Lower lobe of right lung (tissue), 2 donors: ENCODE data around the gene FMN1. TPM values are rescaled to one million over a fixed set of nuclear protein-coding genes. Genes with fewer than 3 reads are reported as not detected.

Source experiments
- ATAC-seq, 2 donors: fragments of 200-7000 bp; cut with Tn5 transposase; one replicate each; pipeline ENCODE4 v1.9.1; 2020 to 2022; ENCODE audit warnings: mild to moderate bottlenecking in 2 of 2, moderate library complexity in 2 of 2
- DNase-seq: peaks from one replicate; pipeline ENCODE4 v3.0.0-alpha.2; 2020
- H3K27ac ChIP-seq: fragments of 200-600 bp; one replicate; pipeline ENCODE4 v1.8.0; 2022
- H3K27me3 ChIP-seq: fragments of 200-600 bp; one replicate; pipeline ENCODE4 v1.8.0; 2022; ENCODE audit warnings: low read depth
- H3K36me3 ChIP-seq: fragments of 200-600 bp; one replicate; pipeline ENCODE4 v1.8.0; 2022; ENCODE audit warnings: mild to moderate bottlenecking
- H3K4me1 ChIP-seq: fragments of 200-600 bp; one replicate; pipeline ENCODE4 v1.8.0; 2022
- H3K4me3 ChIP-seq: fragments of 200-600 bp; one replicate; pipeline ENCODE4 v1.8.0; 2022; ENCODE audit warnings: mild to moderate bottlenecking
- H3K9me3 ChIP-seq: fragments of 200-600 bp; one replicate; pipeline ENCODE4 v1.8.0; 2022
- CTCF ChIP-seq: fragments of 200-600 bp; IDR thresholded peaks from one replicate; pipeline ENCODE4 v1.8.0; 2022; ENCODE audit warnings: antibody characterized with exemption, mild to moderate bottlenecking
- intact Hi-C: fragments of 100-400 bp; cut with DNase I; formaldehyde crosslinking; loops from one replicate; pipeline ENCODE4 v1.11.0; 2022
- total RNA-seq: library from RNA; stranded (reverse); fragmentation: NEBNext Ultra II Directional; extraction: Animal tissue kit (Norgen Biotek cat#: 25700); gene quantifications from one replicate; pipeline ENCODE4 v1.2.1, GENCODE V29; 2021
- donor health status: DM: no; HTN: yes; CAD: no; lungs with severe emphysema.

FMN1 gene
- total RNA-seq, 1 donor from 2014 or later: 38.8 TPM

GRCh38 chr15:32867313-32867626 is 327.2 kb downstream of the FMN1 start:
- peak; percentile 49 for DNase-seq
- H3K9me3 ChIP-seq: no peaks in the 10 kb centered on the region
- no peak overlapping the region for H3K27ac ChIP-seq
- intact Hi-C loops: no loop called here
- no peaks in the 10 kb centered on the region for H3K36me3 ChIP-seq
- no peak overlapping the region for H3K4me3 ChIP-seq
- TF ChIP-seq CTCF: no peak
- ATAC-seq: peak; percentile 74 to 82
- H3K4me1 ChIP-seq: peaks cover 16% of the 10 kb centered on the region
- H3K27me3 ChIP-seq: no peaks in the 10 kb centered on the region

- TF ChIP-seq CTCF: no peak
- ATAC-seq (peak; percentile 66 to 79), DNase-seq (no peak)
- Histone ChIP-seq H3K36me3 (no peaks in the 10 kb centered on the region), H3K27me3 (no peaks in the 10 kb centered on the region), H3K4me1 (peaks cover 16% of the 10 kb centered on the region), H3K9me3 (no peaks in the 10 kb centered on the region), H3K27ac (no peak overlapping the region), H3K4me3 (no peak overlapping the region)
- intact Hi-C loops: no loop called here
Measured at GRCh38 chr15:32866454-32867312, 327.8 kb downstream of the FMN1 start.

DNA sequence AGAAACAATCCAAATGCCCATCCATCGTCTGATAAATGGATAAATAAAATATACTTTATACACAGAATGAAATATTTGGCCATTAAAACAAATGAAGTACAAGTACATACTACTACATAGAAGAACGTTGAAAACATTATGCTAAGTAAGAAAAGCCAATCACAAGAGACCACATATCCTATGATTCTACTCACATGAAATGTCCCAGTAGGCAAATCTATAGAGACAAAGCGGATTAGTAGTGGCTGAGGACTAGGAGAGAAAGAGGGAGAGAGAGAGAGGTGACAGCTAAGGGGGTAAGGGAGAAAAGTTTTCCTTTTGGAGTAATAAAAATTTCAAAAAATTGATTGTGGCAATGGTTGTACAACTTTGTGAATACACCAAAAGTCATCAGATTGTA is 329.7 kb downstream of the FMN1 start:
- Histone ChIP-seq H3K4me1 (peaks cover 12% of the 10 kb centered on the region), H3K27me3 (no peaks in the 10 kb centered on the region), H3K4me3 (no peak overlapping the region), H3K9me3 (no peaks in the 10 kb centered on the region), H3K36me3 (no peaks in the 10 kb centered on the region), H3K27ac (no peak overlapping the region)
- DNase-seq (no peak), ATAC-seq (no peak)
- intact Hi-C loops: no loop called here
- no peak for TF ChIP-seq CTCF

- intact Hi-C loops: no loop called here
- H3K4me3 ChIP-seq: no peak overlapping the region
Measured at GRCh38 chr15:32864051-32864450, 330.5 kb downstream of the FMN1 start.

DNA sequence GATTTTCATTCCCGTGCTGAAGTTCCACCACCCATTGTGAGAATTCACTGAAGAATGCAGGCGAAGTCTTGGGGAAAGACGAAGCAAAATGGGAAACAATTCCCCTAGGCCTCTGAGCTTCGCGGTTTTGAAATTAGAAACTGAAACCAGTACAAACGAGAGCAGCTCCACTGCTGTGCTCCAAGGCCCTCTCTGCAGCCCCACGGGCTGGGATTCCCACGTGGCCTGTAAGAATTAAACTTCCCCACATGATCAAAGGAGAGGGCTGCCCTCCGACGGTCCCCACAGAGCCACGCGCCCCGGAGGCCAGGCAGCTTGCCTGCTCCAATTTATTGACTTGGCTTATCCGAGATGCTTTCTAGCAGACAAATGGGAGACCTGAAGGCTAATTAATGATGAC is 332.8 kb downstream of the FMN1 start:
- no peaks in the 10 kb centered on the region for H3K27me3 ChIP-seq
- no peak overlapping the region for H3K4me3 ChIP-seq
- peaks cover 4% of the 10 kb centered on the region for H3K36me3 ChIP-seq
- H3K4me1 ChIP-seq: peaks cover 9% of the 10 kb centered on the region
- H3K27ac ChIP-seq: no peak overlapping the region
- H3K9me3 ChIP-seq: no peaks in the 10 kb centered on the region
- ATAC-seq (peak; percentile 55 to 83), DNase-seq (peak; percentile 63)
- TF ChIP-seq CTCF: no peak
- intact Hi-C loops: no loop called here

More at GRCh38 chr15:32864051-32864450, 330.5 kb downstream of the FMN1 start:
- no peaks in the 10 kb centered on the region for H3K9me3 ChIP-seq
- no peak for TF ChIP-seq CTCF
- H3K4me1 ChIP-seq: peaks cover 12% of the 10 kb centered on the region
- no peak overlapping the region for H3K27ac ChIP-seq
- no peak for ATAC-seq
- no peaks in the 10 kb centered on the region for H3K27me3 ChIP-seq
- DNase-seq: no peak
- H3K36me3 ChIP-seq: no peaks in the 10 kb centered on the region
